GM12878 (cell line): ENCODE data around the gene FALEC. TPM values are rescaled to one million over a fixed set of nuclear protein-coding genes. Genes with fewer than 3 reads are reported as not detected.
A peak's percentile ranks its signal among the peaks of the same experiment; 100 is the strongest.

Source experiments
- ATAC-seq: fragments of 200-7000 bp; cut with Tn5 transposase; 3 replicates; pipeline ENCODE4 v1.9.1; 2020; ENCODE audit warnings: mild to moderate bottlenecking, moderate library complexity
- BruUV-seq: library from RNA; stranded (reverse); fragments of 400-500 nt; replicated peaks from 2 replicates; lab custom pipeline; 2021; lab: Mats Ljungman, UMichigan
- CTCF ChIA-PET: fragments of 300-600 bp; sonication (Branson Sonifier 250); formaldehyde crosslinking; extraction: SDS; loops from one replicate; lab custom pipeline; 2021; ENCODE audit warnings: inconsistent platforms; lab: Yijun Ruan, JAX
- POLR2A ChIA-PET: fragments of 350-600 bp; formaldehyde crosslinking; extraction: SDS; loops from one replicate; lab custom pipeline; 2021; ENCODE audit warnings: inconsistent platforms; lab: Charles Lee
- RAD21 ChIA-PET: fragments of 300-600 bp; sonication (Branson Sonifier 250); formaldehyde crosslinking; loops from one replicate; lab custom pipeline; 2023; ENCODE audit warnings: antibody characterized with exemption; ENCODE audit not compliant: unreplicated experiment; lab: Charles Lee
- SMC1A ChIA-PET: fragments of 300-600 bp; sonication (Branson Sonifier 250); formaldehyde crosslinking; loops from one replicate; lab custom pipeline; 2023; ENCODE audit not compliant: unreplicated experiment, uncharacterized antibody; lab: Charles Lee
- DNase-seq: peaks from one replicate; pipeline ENCODE4 v3.0.0-alpha.2; 2011; ENCODE audit warnings: low read depth, low spot score
- FAIRE-seq: peaks from 3 replicates; lab custom pipeline; 2011; peaks lifted over from hg19 to GRCh38; lab: Jason Lieb, UNC
- H2AFZ ChIP-seq: 2 replicates; pipeline ENCODE4 v1.6.0; 2011; ENCODE audit warnings: low read depth, low read length, control low read depth; ENCODE audit not compliant: control insufficient read depth
- H3K27ac ChIP-seq: 2 replicates; pipeline ENCODE4 v1.5.1; 2011; ENCODE audit warnings: control low read depth; ENCODE audit not compliant: control insufficient read depth, insufficient read depth
- H3K27me3 ChIP-seq, 2 experiments: replicated peaks in 1 of 2; 2 replicates each; pipeline versions ENCODE4 v1.6.0 to v1.6.1; 2011; ENCODE audit warnings: low read length in 1 of 2; ENCODE audit not compliant: control insufficient read depth in 2 of 2, insufficient read depth in 2 of 2
- H3K36me3 ChIP-seq, 2 experiments: 2 replicates each; pipeline ENCODE4 v1.5.1; 2011; ENCODE audit warnings: low read length in 1 of 2; ENCODE audit not compliant: control insufficient read depth in 2 of 2, insufficient read depth in 2 of 2
- H3K4me1 ChIP-seq: 2 replicates; pipeline ENCODE4 v1.6.1; 2011; ENCODE audit warnings: mild to moderate bottlenecking, low read length, moderate library complexity, mixed read lengths; ENCODE audit not compliant: control insufficient read depth, insufficient read depth
- H3K4me2 ChIP-seq: 2 replicates; pipeline ENCODE4 v1.6.0; 2011; ENCODE audit warnings: control low read depth; ENCODE audit not compliant: control insufficient read depth, insufficient read depth
- H3K4me3 ChIP-seq: fragments of 200-600 bp; sonication (generic); 2 replicates; pipeline ENCODE4 v1.5.1; 2016
- H3K79me2 ChIP-seq: 2 replicates; pipeline ENCODE4 v1.6.0; 2011; ENCODE audit warnings: low read length; ENCODE audit not compliant: control insufficient read depth, insufficient read depth
- H3K9ac ChIP-seq: 2 replicates; pipeline ENCODE4 v1.8.0; 2011; ENCODE audit warnings: low read length, control low read depth, mixed read lengths; ENCODE audit not compliant: control insufficient read depth, insufficient read depth
- H3K9me3 ChIP-seq: replicated peaks from 3 replicates; pipeline ENCODE4 v1.5.1; 2011; ENCODE audit warnings: mild to moderate bottlenecking, low read length; ENCODE audit not compliant: control insufficient read depth, insufficient read depth
- H4K20me1 ChIP-seq: 2 replicates; pipeline ENCODE4 v1.6.0; 2011; ENCODE audit not compliant: control insufficient read depth, insufficient read depth
- BCL11A ChIP-seq: IDR thresholded peaks from 2 replicates; pipeline ENCODE4 v1.6.1; 2011; ENCODE audit warnings: low read depth, low read length
- CBX5 ChIP-seq: sonication (generic); IDR thresholded peaks from 2 replicates; pipeline ENCODE4 v1.6.1; 2016; ENCODE audit warnings: low read depth, moderate library complexity, mild to moderate bottlenecking, inconsistent platforms
- CREB1 ChIP-seq: IDR thresholded peaks from 2 replicates; pipeline ENCODE4 v1.6.1; 2012; ENCODE audit warnings: low read depth, mild to moderate bottlenecking, inconsistent platforms
- HCFC1 ChIP-seq: fragments of 150-350 bp; IDR thresholded peaks from 2 replicates; pipeline ENCODE4 v1.6.1; 2014; ENCODE audit warnings: low read length
- IKZF2 ChIP-seq, 2 experiments: fragments of 450-650 bp; IDR thresholded peaks; 2 replicates each; pipeline ENCODE4 v1.6.1; 2017; ENCODE audit warnings: mild to moderate bottlenecking in 2 of 2, moderate library complexity in 2 of 2
- JUND ChIP-seq: IDR thresholded peaks from 2 replicates; pipeline ENCODE4 v1.6.1; 2012; ENCODE audit warnings: low read depth, mild to moderate bottlenecking, low read length, improper control_type of control experiment, moderate library complexity
- KAT2A ChIP-seq: conservative IDR thresholded peaks from 2 replicates; pipeline ENCODE4 v1.6.1; 2011; ENCODE audit warnings: low read depth, low read length; ENCODE audit not compliant: control insufficient read depth
- MEF2B ChIP-seq: fragments of 450-650 bp; IDR thresholded peaks from 2 replicates; pipeline ENCODE4 v1.6.1; 2018; ENCODE audit warnings: mild to moderate bottlenecking, moderate library complexity; ENCODE audit not compliant: partially characterized antibody, poor library complexity, severe bottlenecking
- MTA2 ChIP-seq: fragments of 450-650 bp; IDR thresholded peaks from 2 replicates; pipeline ENCODE4 v1.6.1; 2016; ENCODE audit warnings: low read depth, mild to moderate bottlenecking, moderate library complexity
- NBN ChIP-seq: fragments of 450-650 bp; IDR thresholded peaks from 2 replicates; pipeline ENCODE4 v1.6.1; 2016
- NFYA ChIP-seq: IDR thresholded peaks from 2 replicates; pipeline ENCODE4 v1.6.1; 2011; ENCODE audit warnings: low read depth, mild to moderate bottlenecking, low read length, improper control_type of control experiment, borderline replicate concordance
- NRF1 ChIP-seq: conservative IDR thresholded peaks from 2 replicates; pipeline ENCODE4 v1.6.1; 2011; ENCODE audit warnings: mild to moderate bottlenecking, low read depth, low read length, improper control_type of control experiment
- RAD51 ChIP-seq: fragments of 450-650 bp; IDR thresholded peaks from 2 replicates; pipeline ENCODE4 v1.6.1; 2016; ENCODE audit warnings: moderate library complexity, mild to moderate bottlenecking, inconsistent platforms
- RB1 ChIP-seq: fragments of 450-650 bp; formaldehyde crosslinking; IDR thresholded peaks from 2 replicates; pipeline ENCODE4 v1.6.1; 2017; ENCODE audit warnings: mild to moderate bottlenecking, borderline replicate concordance
- RBBP5 ChIP-seq: fragments of 200-600 bp; sonication (generic); conservative IDR thresholded peaks from 2 replicates; pipeline ENCODE4 v1.6.1; 2016
- SIN3A ChIP-seq: IDR thresholded peaks from 2 replicates; pipeline ENCODE4 v1.6.1; 2012; ENCODE audit warnings: low read depth, low read length, improper control_type of control experiment
- SIX5 ChIP-seq: IDR thresholded peaks from 2 replicates; pipeline ENCODE4 v1.6.1; 2011; ENCODE audit warnings: mild to moderate bottlenecking, low read depth, low read length, moderate library complexity; ENCODE audit not compliant: severe bottlenecking
- SP1 ChIP-seq: IDR thresholded peaks from one replicate; pipeline ENCODE4 v1.6.1; 2011; ENCODE audit warnings: low read depth, low read length
- TBL1XR1 ChIP-seq: IDR thresholded peaks from 2 replicates; pipeline ENCODE4 v1.6.1; 2012; ENCODE audit warnings: low read depth, low read length, improper control_type of control experiment
- ZSCAN29 ChIP-seq: fragments of 450-650 bp; IDR thresholded peaks from 2 replicates; pipeline ENCODE4 v1.6.1; 2017; ENCODE audit warnings: mild to moderate bottlenecking, moderate library complexity
- WGBS: methylation state at CpG from one replicate; pipeline ENCODE4 v1.1.6; 2016; ENCODE audit warnings: low lambda C conversion rate; ENCODE audit not compliant: insufficient replicate concordance, insufficient coverage; ENCODE audit errors: missing lambda C conversion rate; 5-methylcytosine and 5-hydroxymethylcytosine counted together
- in situ Hi-C: fragments of 300-500 bp; cut with MboI; formaldehyde crosslinking; loops from 9 replicates; pipeline ENCODE4 v1.14.3; 2018; ENCODE audit warnings: mixed read lengths
- intact Hi-C: fragments of 100-400 bp; cut with micrococcal nuclease; formaldehyde crosslinking; loops from one replicate; pipeline ENCODE4 v1.14.2; 2022; ENCODE audit not compliant: unreplicated experiment
- polyA plus RNA-seq, 11 experiments: library from polyadenylated mRNA; depleted of rRNA in 4 of 11; unstranded in 6 of 11; stranded (reverse) in 5 of 11; fragments of >200 nt; fragmentation: Nextera tagmentation in 4 of 11; fragmentation: Illumina TruSeq in 1 of 11; extraction: Ambion mirVana in 4 of 11; extraction: Trizol in 1 of 11; gene quantifications; 1 replicate in 1 of 11; 2 replicates in 10 of 11; pipeline versions ENCODE4 v1.2.1 to v1.2.3, GENCODE V29; 2011 to 2016; ENCODE audit warnings: inconsistent platforms in 2 of 11, missing spikeins in 2 of 11, low read depth in 1 of 11
- total RNA-seq, 4 experiments: library from RNA; depleted of rRNA in 3 of 4; stranded (reverse); fragments of >200 nt in 3 of 4; fragmentation: Illumina TruSeq in 1 of 4; extraction: Trizol in 1 of 4; gene quantifications; 2 replicates each; pipeline versions ENCODE4 v1.2.1 to v1.2.3, GENCODE V29; 2013 to 2021
- TF ChIP-seq, protein P1 (sequence below): fragments of 150-350 bp; IDR thresholded peaks from 2 replicates; pipeline ENCODE4 v1.6.1; 2014; ENCODE audit warnings: mild to moderate bottlenecking, low read depth, low read length
- TF ChIP-seq, protein P2 (sequence below): IDR thresholded peaks from 2 replicates; pipeline ENCODE4 v1.6.1; 2011; ENCODE audit warnings: low read depth, low read length, improper control_type of control experiment, borderline replicate concordance

Gene FALEC
- total and polyA plus RNA-seq, 10 of the 15 experiments (the other 5 are each of a cell fraction or from before 2014, with no cell fraction given), result 0.21 to 0.71 (median 0.32) TPM; not detected in 3

DNA sequence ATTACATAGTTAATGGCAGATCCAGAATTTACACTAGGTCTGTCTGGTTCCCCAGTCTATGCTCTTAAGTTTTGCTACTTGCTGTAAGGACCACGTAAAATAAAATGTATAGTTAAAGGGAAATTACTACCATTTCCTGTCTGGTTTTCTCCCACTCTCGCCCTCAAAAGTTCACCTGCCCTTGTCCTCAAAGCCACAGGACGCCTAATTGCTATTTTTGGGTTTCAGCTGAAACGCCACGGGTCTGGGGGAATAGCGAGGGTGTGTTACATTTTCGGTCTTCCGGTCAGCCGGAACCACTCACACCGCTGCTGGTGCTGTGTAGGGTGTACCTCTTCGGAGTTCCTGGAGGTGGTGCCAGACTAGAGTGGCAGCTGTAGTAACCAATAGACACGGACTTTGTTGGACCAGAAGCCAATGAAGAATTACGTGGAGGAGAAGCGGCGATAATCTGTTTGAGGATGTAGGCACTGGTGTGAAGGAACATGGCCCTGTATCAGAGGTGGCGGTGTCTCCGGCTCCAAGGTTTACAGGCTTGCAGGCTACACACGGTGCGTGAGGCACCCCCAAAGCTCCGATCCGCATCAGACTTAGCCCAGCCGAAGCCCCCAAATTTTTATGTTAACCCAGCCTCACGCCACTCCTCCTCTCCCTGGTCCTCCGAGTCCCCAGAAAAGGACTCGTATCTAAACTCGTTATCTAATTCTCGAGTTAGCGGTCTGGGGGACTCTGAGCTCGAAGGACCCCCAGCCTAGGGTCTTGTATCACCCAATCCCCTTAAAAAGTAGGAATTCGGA, 28.4 kb upstream of the FALEC start, which contains the start of gene TARS2:
TSS of gene TARS2 (plus strand) at position 454 of the 797 bp plus-strand sequence. CDS start at position 486, 32 bp downstream.
- ATAC-seq (peak; percentile 100), DNase-seq (peak; percentile 99), FAIRE-seq (peak; percentile 99)
- Histone ChIP-seq H4K20me1 (no peaks in the 10 kb centered on the region), H3K4me3 (peak within 1 kb of the TSS; percentile 95), H3K36me3 (peaks cover 2 to 20% of the 10 kb centered on the region in 2 experiments; a peak in 3 of 4 replicates), H3K9me3 (no peaks in the 10 kb centered on the region), H3K9ac (peak within 1 kb of the TSS; percentile 98), H3K27me3 (no peaks in the 10 kb centered on the region), H3K4me2 (peak within 1 kb of the TSS; percentile 92), H2AFZ (peak within 1 kb of the TSS; percentile 96), H3K4me1 (no peaks in the 10 kb centered on the region), H3K27ac (peak within 1 kb of the TSS; percentile 86), H3K79me2 (peaks cover 14% of the 10 kb centered on the region)
- in situ Hi-C loops, result no loop called here
- BruUV-seq, result no TSS peak
- under 1% methylated on average over 30 of the region's 30 CpGs for whole genome bisulfite sequencing
- intact Hi-C loops, result loop anchor here (10.0 kb wide), 1 partner anchor 138 kb away; the partner anchor contains the start of gene ENSA
- CTCF ChIA-PET, result interaction anchor here (1.0 to 1.3 kb wide), 2 partner anchors 47 to 123 kb away, joined by 3 read pairs; no protein-coding TSS in a partner anchor
- SMC1A ChIA-PET, result interaction anchor here (2.1 kb wide), 1 partner anchor 29 kb away, joined by 11 read pairs; the partner anchor contains the start of gene FALEC
- RAD21 ChIA-PET, result interaction anchor here (1.6 kb wide), 1 partner anchor 29 kb away, joined by 6 read pairs; the partner anchor contains the start of gene FALEC
- POLR2A ChIA-PET, result interaction anchor here (0.5 to 1.3 kb wide), 2 partner anchors 123 to 166 kb away, joined by 3 to 5 read pairs; partner anchors contain the start of gene RPRD2
- TF ChIP-seq IKZF2 (IDR thresholded peaks at IDR 0.05), result peak; percentile 65 to 67
- TF ChIP-seq TBL1XR1, result no peak
- no peak for TF ChIP-seq JUND
- no peak for TF ChIP-seq NRF1
- TF ChIP-seq, protein P1, sequence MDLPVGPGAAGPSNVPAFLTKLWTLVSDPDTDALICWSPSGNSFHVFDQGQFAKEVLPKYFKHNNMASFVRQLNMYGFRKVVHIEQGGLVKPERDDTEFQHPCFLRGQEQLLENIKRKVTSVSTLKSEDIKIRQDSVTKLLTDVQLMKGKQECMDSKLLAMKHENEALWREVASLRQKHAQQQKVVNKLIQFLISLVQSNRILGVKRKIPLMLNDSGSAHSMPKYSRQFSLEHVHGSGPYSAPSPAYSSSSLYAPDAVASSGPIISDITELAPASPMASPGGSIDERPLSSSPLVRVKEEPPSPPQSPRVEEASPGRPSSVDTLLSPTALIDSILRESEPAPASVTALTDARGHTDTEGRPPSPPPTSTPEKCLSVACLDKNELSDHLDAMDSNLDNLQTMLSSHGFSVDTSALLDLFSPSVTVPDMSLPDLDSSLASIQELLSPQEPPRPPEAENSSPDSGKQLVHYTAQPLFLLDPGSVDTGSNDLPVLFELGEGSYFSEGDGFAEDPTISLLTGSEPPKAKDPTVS, result peak; percentile 61; the same call in 1 of the 2 replicates
- TF ChIP-seq CREB1, result peak; percentile 89
- peak; percentile 79; the same call in 1 of the 2 replicates for TF ChIP-seq RB1
- TF ChIP-seq ZSCAN29, result no peak
- TF ChIP-seq NFYA, result peak; percentile 77
- no peak for TF ChIP-seq RBBP5
- peak; percentile 49 for TF ChIP-seq MTA2
- TF ChIP-seq CBX5, result peak; percentile 75; the same call in 1 of the 2 replicates
- TF ChIP-seq HCFC1, result peak; percentile 80
- no peak for TF ChIP-seq KAT2A
- peak; percentile 62; the same call in 1 of the 2 replicates for TF ChIP-seq BCL11A
- peak; percentile 57; the same call in 1 of the 2 replicates for TF ChIP-seq SIN3A
- peak; percentile 95 for TF ChIP-seq MEF2B
- 0 out of 2 replicates have a peak, but pooled peaks have one; percentile 14 for TF ChIP-seq RAD51
- peak; percentile 99 for TF ChIP-seq SP1
- peak; percentile 92 for TF ChIP-seq NBN
- peak; percentile 68 for TF ChIP-seq SIX5
- TF ChIP-seq, protein P2, sequence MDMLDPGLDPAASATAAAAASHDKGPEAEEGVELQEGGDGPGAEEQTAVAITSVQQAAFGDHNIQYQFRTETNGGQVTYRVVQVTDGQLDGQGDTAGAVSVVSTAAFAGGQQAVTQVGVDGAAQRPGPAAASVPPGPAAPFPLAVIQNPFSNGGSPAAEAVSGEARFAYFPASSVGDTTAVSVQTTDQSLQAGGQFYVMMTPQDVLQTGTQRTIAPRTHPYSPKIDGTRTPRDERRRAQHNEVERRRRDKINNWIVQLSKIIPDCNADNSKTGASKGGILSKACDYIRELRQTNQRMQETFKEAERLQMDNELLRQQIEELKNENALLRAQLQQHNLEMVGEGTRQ, result no peak
